Neutrophil (primary cell): ENCODE data around the gene LGR6.

Source experiments
- H3K27ac ChIP-seq: fragments of 200-600 bp; sonication (generic); 2 replicates; pipeline ENCODE4 v1.5.1; 2016; ENCODE audit warnings: mild to moderate bottlenecking, moderate library complexity
- H3K27me3 ChIP-seq: fragments of 200-600 bp; sonication (generic); 2 replicates; pipeline ENCODE4 v1.6.0; 2016; ENCODE audit warnings: mild to moderate bottlenecking
- H3K36me3 ChIP-seq: fragments of 200-600 bp; sonication (generic); 2 replicates; pipeline ENCODE4 v1.5.1; 2017
- H3K4me1 ChIP-seq, 2 experiments: fragments of 200-600 bp in 1 of 2; sonication (generic) in 1 of 2; 1 replicate in 1 of 2; 2 replicates in 1 of 2; pipeline versions ENCODE4 v1.5.1 to v1.6.1; 2013 to 2016; ENCODE audit warnings: low read depth in 1 of 2, low read length in 1 of 2, mild to moderate bottlenecking in 1 of 2, moderate library complexity in 1 of 2; ENCODE audit not compliant: control insufficient read depth in 1 of 2, insufficient read depth in 1 of 2
- H3K4me3 ChIP-seq, 2 experiments: fragments of 200-600 bp in 1 of 2; sonication (generic) in 1 of 2; 1 replicate in 1 of 2; 2 replicates in 1 of 2; pipeline ENCODE4 v1.5.1; 2013 to 2016; ENCODE audit warnings: low read depth in 1 of 2, low read length in 1 of 2, mild to moderate bottlenecking in 1 of 2, moderate library complexity in 1 of 2
- H3K9me3 ChIP-seq: fragments of 200-600 bp; sonication (generic); 2 replicates; pipeline ENCODE4 v1.5.1; 2016
- CTCF ChIP-seq: fragments of 200-600 bp; sonication (generic); IDR thresholded peaks from 2 replicates; pipeline ENCODE4 v1.5.1; 2016; ENCODE audit warnings: antibody characterized with exemption

The LGR6 gene

GRCh38 chr1:202230061-202230938, 36.7 kb downstream of the LGR6 start:
- no peak for TF ChIP-seq CTCF
- Histone ChIP-seq H3K27ac (no peak overlapping the region), H3K4me3 (no peak overlapping the region), H3K36me3 (no peaks in the 10 kb centered on the region), H3K4me1 (no peaks in the 10 kb centered on the region), H3K27me3 (peaks cover 20% of the 10 kb centered on the region), H3K9me3 (no peaks in the 10 kb centered on the region)

- Histone ChIP-seq H3K4me3 (no peak overlapping the region), H3K9me3 (no peaks in the 10 kb centered on the region), H3K36me3 (no peaks in the 10 kb centered on the region), H3K4me1 (no peaks in the 10 kb centered on the region), H3K27ac (no peak overlapping the region), H3K27me3 (peaks cover 23% of the 10 kb centered on the region)
- no peak for TF ChIP-seq CTCF
Measured at GRCh38 chr1:202230939-202231645, 37.5 kb downstream of the LGR6 start.

- Histone ChIP-seq H3K4me1 (no peaks in the 10 kb centered on the region), H3K27me3 (peaks cover 34% of the 10 kb centered on the region), H3K36me3 (no peaks in the 10 kb centered on the region), H3K9me3 (no peaks in the 10 kb centered on the region), H3K4me3 (no peak overlapping the region), H3K27ac (no peak overlapping the region)
- no peak for TF ChIP-seq CTCF
Measured at GRCh38 chr1:202233171-202233570, 39.6 kb downstream of the LGR6 start.

GRCh38 chr1:202233804-202234203, 40.2 kb downstream of the LGR6 start:
- Histone ChIP-seq H3K27ac (no peak overlapping the region), H3K27me3 (peaks cover 27% of the 10 kb centered on the region), H3K36me3 (no peaks in the 10 kb centered on the region), H3K4me1 (no peaks in the 10 kb centered on the region), H3K4me3 (no peak overlapping the region), H3K9me3 (no peaks in the 10 kb centered on the region)
- no peak for TF ChIP-seq CTCF

GRCh38 chr1:202234331-202235002, 40.9 kb downstream of the LGR6 start:
- peaks cover 21% of the 10 kb centered on the region for H3K27me3 ChIP-seq
- no peak overlapping the region for H3K4me3 ChIP-seq
- no peak for TF ChIP-seq CTCF
- no peaks in the 10 kb centered on the region for H3K9me3 ChIP-seq
- no peak overlapping the region for H3K27ac ChIP-seq
- no peaks in the 10 kb centered on the region for H3K4me1 ChIP-seq
- H3K36me3 ChIP-seq, result no peaks in the 10 kb centered on the region
